ENCODE results near the gene STRIP2.

DNA sequence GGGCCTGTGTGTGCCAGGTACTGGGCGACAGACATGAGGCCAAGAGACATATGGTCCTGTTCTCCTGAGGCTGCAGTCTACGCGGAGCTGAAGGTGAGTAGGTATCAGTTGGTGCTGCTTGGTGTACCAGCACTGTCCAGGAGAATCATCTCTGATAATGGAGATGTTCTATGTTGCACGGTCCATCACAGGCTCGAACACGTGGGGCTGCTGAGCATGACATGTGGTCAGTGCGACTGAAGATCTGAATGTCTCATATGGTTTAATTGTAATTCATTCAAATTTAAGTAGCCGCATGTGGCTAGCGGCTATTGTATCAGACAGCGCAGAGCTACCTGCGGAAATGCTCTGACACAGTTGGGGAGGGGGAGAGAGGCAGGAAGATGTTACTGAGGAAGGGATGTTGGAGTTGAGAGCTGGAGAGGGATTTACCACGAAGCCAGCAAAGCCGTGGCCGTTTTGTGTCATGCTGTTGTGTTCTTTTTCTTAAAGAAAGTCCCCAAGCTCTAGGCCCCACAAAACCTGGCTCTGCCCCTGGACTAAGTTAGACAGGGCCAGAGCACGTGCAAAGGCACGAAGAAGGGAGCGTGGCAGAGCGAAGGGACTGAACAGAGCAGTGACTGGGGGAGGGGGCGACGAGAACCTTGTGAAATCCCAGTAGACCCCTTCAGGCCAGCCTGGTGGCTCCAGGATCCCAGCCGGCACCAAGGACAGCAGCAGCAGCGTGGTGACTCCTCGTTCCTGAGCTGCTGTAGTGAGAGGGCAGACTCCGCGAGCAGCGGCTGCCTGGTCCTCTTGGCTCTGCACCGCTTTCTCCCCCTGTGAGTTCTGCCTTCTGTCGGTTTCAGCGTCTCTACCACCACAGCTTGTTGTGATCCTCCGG lies 88.1 kb downstream of the STRIP2 start:
- TF ChIP-seq, protein P1, sequence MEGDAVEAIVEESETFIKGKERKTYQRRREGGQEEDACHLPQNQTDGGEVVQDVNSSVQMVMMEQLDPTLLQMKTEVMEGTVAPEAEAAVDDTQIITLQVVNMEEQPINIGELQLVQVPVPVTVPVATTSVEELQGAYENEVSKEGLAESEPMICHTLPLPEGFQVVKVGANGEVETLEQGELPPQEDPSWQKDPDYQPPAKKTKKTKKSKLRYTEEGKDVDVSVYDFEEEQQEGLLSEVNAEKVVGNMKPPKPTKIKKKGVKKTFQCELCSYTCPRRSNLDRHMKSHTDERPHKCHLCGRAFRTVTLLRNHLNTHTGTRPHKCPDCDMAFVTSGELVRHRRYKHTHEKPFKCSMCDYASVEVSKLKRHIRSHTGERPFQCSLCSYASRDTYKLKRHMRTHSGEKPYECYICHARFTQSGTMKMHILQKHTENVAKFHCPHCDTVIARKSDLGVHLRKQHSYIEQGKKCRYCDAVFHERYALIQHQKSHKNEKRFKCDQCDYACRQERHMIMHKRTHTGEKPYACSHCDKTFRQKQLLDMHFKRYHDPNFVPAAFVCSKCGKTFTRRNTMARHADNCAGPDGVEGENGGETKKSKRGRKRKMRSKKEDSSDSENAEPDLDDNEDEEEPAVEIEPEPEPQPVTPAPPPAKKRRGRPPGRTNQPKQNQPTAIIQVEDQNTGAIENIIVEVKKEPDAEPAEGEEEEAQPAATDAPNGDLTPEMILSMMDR (conservative IDR thresholded peaks at IDR 0.05; ENCODE audit: low read depth in 2 of 2): no peak
- TF ChIP-seq, protein P2, sequence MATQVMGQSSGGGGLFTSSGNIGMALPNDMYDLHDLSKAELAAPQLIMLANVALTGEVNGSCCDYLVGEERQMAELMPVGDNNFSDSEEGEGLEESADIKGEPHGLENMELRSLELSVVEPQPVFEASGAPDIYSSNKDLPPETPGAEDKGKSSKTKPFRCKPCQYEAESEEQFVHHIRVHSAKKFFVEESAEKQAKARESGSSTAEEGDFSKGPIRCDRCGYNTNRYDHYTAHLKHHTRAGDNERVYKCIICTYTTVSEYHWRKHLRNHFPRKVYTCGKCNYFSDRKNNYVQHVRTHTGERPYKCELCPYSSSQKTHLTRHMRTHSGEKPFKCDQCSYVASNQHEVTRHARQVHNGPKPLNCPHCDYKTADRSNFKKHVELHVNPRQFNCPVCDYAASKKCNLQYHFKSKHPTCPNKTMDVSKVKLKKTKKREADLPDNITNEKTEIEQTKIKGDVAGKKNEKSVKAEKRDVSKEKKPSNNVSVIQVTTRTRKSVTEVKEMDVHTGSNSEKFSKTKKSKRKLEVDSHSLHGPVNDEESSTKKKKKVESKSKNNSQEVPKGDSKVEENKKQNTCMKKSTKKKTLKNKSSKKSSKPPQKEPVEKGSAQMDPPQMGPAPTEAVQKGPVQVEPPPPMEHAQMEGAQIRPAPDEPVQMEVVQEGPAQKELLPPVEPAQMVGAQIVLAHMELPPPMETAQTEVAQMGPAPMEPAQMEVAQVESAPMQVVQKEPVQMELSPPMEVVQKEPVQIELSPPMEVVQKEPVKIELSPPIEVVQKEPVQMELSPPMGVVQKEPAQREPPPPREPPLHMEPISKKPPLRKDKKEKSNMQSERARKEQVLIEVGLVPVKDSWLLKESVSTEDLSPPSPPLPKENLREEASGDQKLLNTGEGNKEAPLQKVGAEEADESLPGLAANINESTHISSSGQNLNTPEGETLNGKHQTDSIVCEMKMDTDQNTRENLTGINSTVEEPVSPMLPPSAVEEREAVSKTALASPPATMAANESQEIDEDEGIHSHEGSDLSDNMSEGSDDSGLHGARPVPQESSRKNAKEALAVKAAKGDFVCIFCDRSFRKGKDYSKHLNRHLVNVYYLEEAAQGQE (IDR thresholded peaks at IDR 0.05; ENCODE audit: unreplicated experiment): peak; percentile 81
